C4-2B (cell line): ENCODE data around the gene RPL36A.

Source experiments
- H3K27ac ChIP-seq: fragments of 450-650 bp; 2 replicates; pipeline ENCODE4 v1.5.1; 2017
- ZFX ChIP-seq: fragments of 450-650 bp; IDR thresholded peaks from 2 replicates; pipeline ENCODE4 v1.6.1; 2017
- TF ChIP-seq, protein P1 (sequence below): fragments of 450-650 bp; conservative IDR thresholded peaks from 2 replicates; pipeline ENCODE4 v1.5.1; 2017; ENCODE audit warnings: mild to moderate bottlenecking

RPL36A gene

DNA sequence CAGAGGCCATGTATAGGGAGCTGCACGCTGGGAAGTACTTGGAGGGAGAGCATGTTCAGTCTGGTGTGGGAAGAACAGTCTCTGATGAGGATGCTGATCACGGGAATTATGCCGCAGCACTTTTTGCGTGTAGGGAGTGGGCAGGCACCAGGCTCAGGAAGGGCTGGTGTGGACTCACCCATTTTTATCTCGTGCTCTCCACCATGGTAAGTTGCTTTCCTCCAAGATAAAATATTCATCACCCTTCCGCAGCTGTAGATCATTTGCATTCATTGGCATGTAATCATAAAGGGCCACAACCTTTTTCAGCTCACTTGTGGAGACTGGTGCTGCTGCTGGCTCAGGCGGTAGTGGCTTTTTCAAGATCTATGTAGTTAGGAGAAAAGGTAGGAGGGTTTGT, 30.4 kb upstream of the RPL36A start:
- TF ChIP-seq, protein P1, sequence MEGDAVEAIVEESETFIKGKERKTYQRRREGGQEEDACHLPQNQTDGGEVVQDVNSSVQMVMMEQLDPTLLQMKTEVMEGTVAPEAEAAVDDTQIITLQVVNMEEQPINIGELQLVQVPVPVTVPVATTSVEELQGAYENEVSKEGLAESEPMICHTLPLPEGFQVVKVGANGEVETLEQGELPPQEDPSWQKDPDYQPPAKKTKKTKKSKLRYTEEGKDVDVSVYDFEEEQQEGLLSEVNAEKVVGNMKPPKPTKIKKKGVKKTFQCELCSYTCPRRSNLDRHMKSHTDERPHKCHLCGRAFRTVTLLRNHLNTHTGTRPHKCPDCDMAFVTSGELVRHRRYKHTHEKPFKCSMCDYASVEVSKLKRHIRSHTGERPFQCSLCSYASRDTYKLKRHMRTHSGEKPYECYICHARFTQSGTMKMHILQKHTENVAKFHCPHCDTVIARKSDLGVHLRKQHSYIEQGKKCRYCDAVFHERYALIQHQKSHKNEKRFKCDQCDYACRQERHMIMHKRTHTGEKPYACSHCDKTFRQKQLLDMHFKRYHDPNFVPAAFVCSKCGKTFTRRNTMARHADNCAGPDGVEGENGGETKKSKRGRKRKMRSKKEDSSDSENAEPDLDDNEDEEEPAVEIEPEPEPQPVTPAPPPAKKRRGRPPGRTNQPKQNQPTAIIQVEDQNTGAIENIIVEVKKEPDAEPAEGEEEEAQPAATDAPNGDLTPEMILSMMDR: no peak
- TF ChIP-seq ZFX: no peak
- no peak overlapping the region for H3K27ac ChIP-seq

DNA sequence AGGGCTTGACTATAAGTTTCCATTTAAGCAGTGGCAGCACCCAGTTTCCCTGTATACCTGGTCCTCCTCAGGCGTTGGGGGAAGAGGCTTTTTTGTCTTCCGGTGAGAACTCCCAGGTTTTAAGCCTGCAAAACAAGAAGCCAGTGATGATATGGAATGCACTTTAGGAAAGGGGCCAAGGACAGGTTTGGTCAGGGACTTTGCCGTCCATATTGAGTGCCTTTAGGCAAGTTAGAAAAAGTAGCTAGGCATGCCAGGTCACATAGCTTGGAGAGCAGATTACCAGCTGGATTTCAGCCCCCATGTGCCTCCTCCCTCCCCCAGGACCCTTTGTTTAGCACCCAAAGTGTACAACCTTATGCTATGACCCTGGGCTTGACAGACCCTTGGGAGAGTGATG, 28.7 kb upstream of the RPL36A start:
- TF ChIP-seq, protein P1: no peak
- TF ChIP-seq ZFX: no peak
- H3K27ac ChIP-seq: no peak overlapping the region

DNA sequence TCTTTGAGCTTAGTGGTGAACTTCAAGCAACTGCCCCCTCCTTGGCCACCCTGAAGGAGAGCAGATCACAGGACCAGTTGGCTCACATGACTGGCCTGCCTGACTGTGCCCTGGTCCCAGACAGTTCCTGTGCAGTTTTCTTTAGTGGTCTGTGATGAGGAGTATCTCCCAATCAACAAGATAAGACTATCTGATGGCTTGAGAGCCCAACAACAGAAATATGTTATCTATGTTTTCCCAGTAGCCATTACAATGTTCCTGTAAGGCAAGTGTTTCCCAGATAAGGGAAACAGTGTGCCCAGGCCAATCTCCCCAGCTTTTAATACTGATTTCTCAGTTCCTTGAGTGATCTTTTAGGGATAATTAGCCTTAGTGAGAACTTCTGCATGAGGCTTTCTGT, 28.1 kb upstream of the RPL36A start:
- TF ChIP-seq, protein P1: no peak
- no peak for TF ChIP-seq ZFX
- no peak overlapping the region for H3K27ac ChIP-seq

DNA sequence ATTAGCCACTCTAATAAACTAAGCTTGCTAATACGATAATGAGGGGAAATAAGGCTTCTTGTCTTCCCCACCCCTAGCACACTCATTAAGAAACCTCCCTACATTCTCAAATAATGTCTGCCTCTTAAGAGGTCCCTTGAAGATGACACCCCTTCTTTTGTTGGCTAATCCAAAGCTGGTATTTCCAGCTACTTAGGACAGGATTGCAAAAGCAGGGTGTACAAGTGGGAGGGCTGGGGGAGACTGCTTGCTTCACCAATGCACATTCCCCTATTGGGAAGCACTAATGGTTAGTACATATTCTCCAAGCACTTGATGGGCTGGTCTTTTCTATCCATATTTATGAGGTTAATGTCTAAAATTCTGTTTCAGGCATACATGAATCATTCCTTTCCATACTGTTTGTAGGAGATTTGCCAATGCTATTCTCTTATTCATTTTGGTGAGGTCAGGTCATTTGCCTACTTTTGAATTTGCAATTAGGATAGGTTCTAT, 25.5 kb upstream of the RPL36A start:
- no peak overlapping the region for H3K27ac ChIP-seq
- TF ChIP-seq ZFX: no peak
- TF ChIP-seq, protein P1: no peak

DNA sequence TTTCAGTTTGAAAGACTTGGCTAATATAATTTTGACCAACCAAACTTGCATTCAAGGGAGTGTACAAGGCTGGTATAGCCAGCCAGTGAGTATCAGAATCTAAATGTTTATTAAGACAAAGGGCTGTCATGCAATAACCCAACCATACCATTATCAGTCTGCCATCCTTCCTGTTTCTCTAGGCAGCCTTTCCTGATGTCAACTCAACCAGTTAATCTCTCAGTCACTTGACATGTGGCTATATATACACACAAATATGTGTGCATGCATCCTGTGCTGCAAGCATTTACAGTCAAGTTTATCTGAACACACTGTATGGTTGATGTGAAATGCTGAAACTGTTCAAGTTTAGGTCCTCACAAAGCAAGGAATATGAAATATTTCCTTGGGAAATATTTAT, 22.0 kb upstream of the RPL36A start:
- no peak overlapping the region for H3K27ac ChIP-seq
- TF ChIP-seq, protein P1: no peak
- TF ChIP-seq ZFX: no peak

DNA sequence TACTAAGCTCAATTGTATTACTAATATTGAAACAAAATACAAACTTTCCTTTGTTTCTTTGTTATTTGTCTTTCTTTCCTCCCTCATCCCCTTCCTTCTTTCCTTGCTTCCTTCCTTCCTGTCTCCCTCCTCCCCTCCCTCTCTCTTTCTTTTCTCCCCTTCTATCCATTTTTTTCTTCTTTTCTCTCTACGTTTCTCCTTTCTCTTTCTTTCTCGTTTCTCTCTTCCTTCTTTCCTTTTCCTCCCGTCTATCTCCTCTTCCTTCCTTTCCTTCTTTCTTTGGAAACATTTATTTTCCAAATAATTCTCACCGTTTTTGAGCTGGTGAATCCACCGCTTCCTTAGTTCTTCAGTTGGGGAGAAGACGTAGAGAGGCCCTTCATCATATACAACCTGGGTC, 21.1 kb upstream of the RPL36A start:
- no peak overlapping the region for H3K27ac ChIP-seq
- no peak for TF ChIP-seq ZFX
- TF ChIP-seq, protein P1: no peak

DNA sequence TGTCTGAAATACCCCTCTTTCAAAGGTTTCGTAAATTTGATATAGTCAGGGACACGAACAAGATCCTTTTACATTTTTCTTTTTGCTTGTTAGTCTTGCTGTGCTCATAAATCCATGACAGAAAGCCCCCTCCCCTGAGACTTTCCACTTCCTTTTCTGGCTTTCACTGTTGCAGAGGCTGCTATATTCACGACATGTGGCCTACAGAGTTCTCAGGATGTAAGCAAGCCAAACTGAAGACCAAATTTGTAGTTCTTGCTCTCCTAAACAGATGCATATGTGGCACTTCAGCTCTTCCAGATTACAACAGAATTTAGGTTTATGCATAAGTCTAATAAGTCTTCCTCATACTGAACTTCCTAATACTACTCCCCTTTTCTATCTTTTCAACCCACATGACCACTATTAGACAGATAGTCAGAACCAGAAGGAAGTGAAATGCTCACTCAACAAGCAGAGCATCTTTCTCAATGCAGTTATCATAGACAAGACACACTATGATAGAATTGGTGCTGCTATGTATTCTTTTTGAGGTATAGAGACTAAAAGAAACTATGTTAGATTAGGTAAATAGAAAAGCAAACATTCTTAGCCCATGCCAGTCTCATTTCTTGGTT, 19.8 kb upstream of the RPL36A start:
- H3K27ac ChIP-seq: no peak overlapping the region
- TF ChIP-seq ZFX: no peak
- TF ChIP-seq, protein P1: no peak
